Esophagus squamous epithelium (tissue), 4 donors: ENCODE data around the gene PEX26.

ENCODE experiments used
- POLR2A ChIP-seq, 4 donors: fragments of 450-650 bp; IDR thresholded peaks; one replicate each; pipeline ENCODE4 v1.6.1; 2017; ENCODE audit warnings: antibody characterized with exemption in 4 of 4, mild to moderate bottlenecking in 4 of 4, moderate library complexity in 3 of 4
- TF ChIP-seq, protein P1 (sequence below), 6 experiments: fragments of 450-650 bp in 4 of 6; fragments of 200-600 bp in 2 of 6; sonication (generic) in 2 of 6; IDR thresholded peaks; one replicate each; pipeline ENCODE4 v1.5.1; 2016 to 2019; ENCODE audit warnings: antibody characterized with exemption in 6 of 6, mild to moderate bottlenecking in 4 of 6, moderate library complexity in 4 of 6

DNA sequence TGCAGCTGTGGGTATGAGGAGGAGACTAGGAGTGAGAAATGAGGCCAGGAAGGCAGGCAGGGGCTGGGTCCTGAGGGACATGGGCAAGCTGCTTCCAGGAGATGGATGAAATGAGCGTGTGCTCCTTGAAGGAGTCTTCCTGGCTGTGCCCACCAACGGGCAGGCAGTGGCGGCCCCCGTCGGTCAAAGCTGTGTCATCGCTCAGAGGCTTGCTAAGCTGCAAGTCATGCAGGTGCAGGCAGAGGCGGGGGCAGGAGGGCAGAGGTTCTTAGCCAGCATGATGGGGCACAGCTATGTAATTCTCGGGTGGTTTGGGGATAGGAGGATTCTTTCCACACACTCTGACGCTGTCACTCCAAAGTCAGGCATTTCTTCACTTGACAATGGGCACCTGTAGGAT is 12.5 kb upstream of the PEX26 start:
- TF ChIP-seq, protein P1, sequence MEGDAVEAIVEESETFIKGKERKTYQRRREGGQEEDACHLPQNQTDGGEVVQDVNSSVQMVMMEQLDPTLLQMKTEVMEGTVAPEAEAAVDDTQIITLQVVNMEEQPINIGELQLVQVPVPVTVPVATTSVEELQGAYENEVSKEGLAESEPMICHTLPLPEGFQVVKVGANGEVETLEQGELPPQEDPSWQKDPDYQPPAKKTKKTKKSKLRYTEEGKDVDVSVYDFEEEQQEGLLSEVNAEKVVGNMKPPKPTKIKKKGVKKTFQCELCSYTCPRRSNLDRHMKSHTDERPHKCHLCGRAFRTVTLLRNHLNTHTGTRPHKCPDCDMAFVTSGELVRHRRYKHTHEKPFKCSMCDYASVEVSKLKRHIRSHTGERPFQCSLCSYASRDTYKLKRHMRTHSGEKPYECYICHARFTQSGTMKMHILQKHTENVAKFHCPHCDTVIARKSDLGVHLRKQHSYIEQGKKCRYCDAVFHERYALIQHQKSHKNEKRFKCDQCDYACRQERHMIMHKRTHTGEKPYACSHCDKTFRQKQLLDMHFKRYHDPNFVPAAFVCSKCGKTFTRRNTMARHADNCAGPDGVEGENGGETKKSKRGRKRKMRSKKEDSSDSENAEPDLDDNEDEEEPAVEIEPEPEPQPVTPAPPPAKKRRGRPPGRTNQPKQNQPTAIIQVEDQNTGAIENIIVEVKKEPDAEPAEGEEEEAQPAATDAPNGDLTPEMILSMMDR (IDR thresholded peaks at IDR 0.05): no peak
- no peak for TF ChIP-seq POLR2A (IDR thresholded peaks at IDR 0.05)
